B cell (primary cell): ENCODE measurements around the gene FCGBP. TPM values are rescaled to one million over a fixed set of nuclear protein-coding genes. Genes with fewer than 3 reads are reported as not detected.

Experiments used
- ATAC-seq: fragments of 200-7000 bp; cut with Tn5 transposase; one replicate; pipeline ENCODE4 v1.10.0; 2021; ENCODE audit warnings: low read depth, mild to moderate bottlenecking, moderate number of reproducible peaks, moderate library complexity
- CTCF ChIA-PET: fragments of 350-600 bp; sonication (Branson Sonifier 250); formaldehyde crosslinking; loops from one replicate; lab custom pipeline; 2021; ENCODE audit warnings: antibody characterized with exemption, inconsistent platforms; lab: Charles Lee
- POLR2A ChIA-PET: fragments of 350-600 bp; sonication (Branson Sonifier 250); formaldehyde crosslinking; loops from one replicate; lab custom pipeline; 2021; ENCODE audit warnings: antibody characterized with exemption; lab: Charles Lee
- DNase-seq: peaks from one replicate; pipeline ENCODE4 v3.0.0; 2013
- H2AFZ ChIP-seq: 2 replicates; pipeline ENCODE4 v1.6.1; 2012; ENCODE audit warnings: mild to moderate bottlenecking, low read depth, low read length; ENCODE audit not compliant: insufficient read depth, poor library complexity, severe bottlenecking
- H3K27ac ChIP-seq, 2 donors: 1 replicate in 1 of 2; 2 replicates in 1 of 2; pipeline ENCODE4 v1.5.1; 2012 to 2013; ENCODE audit warnings: low read length in 2 of 2, mild to moderate bottlenecking in 2 of 2, moderate library complexity in 1 of 2
- H3K27me3 ChIP-seq, 4 experiments: fragments of 200-600 bp in 1 of 4; sonication (generic) in 1 of 4; replicated peaks in 1 of 4; 1 replicate in 2 of 4; 2 replicates in 2 of 4; pipeline versions ENCODE4 v1.6.1 to v1.7.0; 2013 to 2016; ENCODE audit warnings: low read length in 3 of 4, mild to moderate bottlenecking in 2 of 4, mixed read lengths in 1 of 4, moderate library complexity in 1 of 4; ENCODE audit not compliant: insufficient read depth in 4 of 4, control insufficient read depth in 3 of 4; ENCODE audit errors: control extremely low read depth in 1 of 4
- H3K36me3 ChIP-seq, 2 experiments: replicated peaks in 1 of 2; 1 replicate in 1 of 2; 2 replicates in 1 of 2; pipeline versions ENCODE4 v1.6.1 to v1.7.1; 2013; ENCODE audit warnings: low read length in 1 of 2; ENCODE audit not compliant: insufficient read depth in 2 of 2, control insufficient read depth in 1 of 2; ENCODE audit errors: control extremely low read depth in 1 of 2, extremely low read depth in 1 of 2
- H3K4me1 ChIP-seq, 2 donors: fragments of 200-600 bp in 1 of 2; sonication (generic) in 1 of 2; 1 replicate in 1 of 2; 2 replicates in 1 of 2; pipeline versions ENCODE4 v1.5.1 to v1.6.1; 2013 to 2017; ENCODE audit warnings: low read length in 2 of 2; ENCODE audit not compliant: control insufficient read depth in 2 of 2, insufficient read depth in 2 of 2
- H3K4me2 ChIP-seq: replicated peaks from 2 replicates; pipeline ENCODE3; 2012; ENCODE audit warnings: mild to moderate bottlenecking, low read depth, low read length; ENCODE audit not compliant: poor library complexity, severe bottlenecking
- H3K4me3 ChIP-seq, 5 experiments: fragments of 200-600 bp in 1 of 5; sonication (generic) in 1 of 5; 1 replicate in 3 of 5; 2 replicates in 2 of 5; pipeline versions ENCODE4 v1.5.1 to v1.7.0; 2011 to 2016; ENCODE audit warnings: low read length in 4 of 5, mild to moderate bottlenecking in 4 of 5, low read depth in 2 of 5, control low read depth in 1 of 5, moderate library complexity in 1 of 5; ENCODE audit not compliant: insufficient read depth in 1 of 5; ENCODE audit errors: control extremely low read depth in 1 of 5, extremely low read depth in 1 of 5
- H3K79me2 ChIP-seq: fragments of 200-600 bp; sonication (generic); one replicate; pipeline ENCODE4 v1.6.0; 2016; ENCODE audit warnings: low read length; ENCODE audit not compliant: control insufficient read depth, insufficient read depth
- H3K9ac ChIP-seq: fragments of 200-600 bp; sonication (generic); 2 replicates; pipeline ENCODE4 v1.6.1; 2017; ENCODE audit warnings: mild to moderate bottlenecking, low read length, moderate library complexity
- H3K9me3 ChIP-seq, 3 donors: one replicate each; pipeline versions ENCODE4 v1.6.1 to v1.7.1; 2013; ENCODE audit warnings: low read length in 2 of 3; ENCODE audit not compliant: control insufficient read depth in 2 of 3, insufficient read depth in 1 of 3; ENCODE audit errors: control extremely low read depth in 1 of 3
- H4K20me1 ChIP-seq: 2 replicates; pipeline ENCODE4 v1.6.0; 2012; ENCODE audit warnings: mild to moderate bottlenecking, low read length; ENCODE audit not compliant: insufficient read depth, control insufficient read depth, poor library complexity, severe bottlenecking
- H3K27ac Mint-ChIP-seq: one replicate; pipeline ENCODE4 v1.8.0; 2021; ENCODE audit warnings: mixed read lengths
- H3K27me3 Mint-ChIP-seq: one replicate; pipeline ENCODE4 v1.8.0; 2021; ENCODE audit warnings: mixed read lengths
- H3K4me1 Mint-ChIP-seq: one replicate; pipeline ENCODE4 v1.8.0; 2021; ENCODE audit warnings: mixed read lengths
- H3K4me3 Mint-ChIP-seq: one replicate; pipeline ENCODE4 v1.8.0; 2021; ENCODE audit warnings: mixed read lengths
- H3K9me3 Mint-ChIP-seq: one replicate; pipeline ENCODE4 v1.8.0; 2022; ENCODE audit warnings: mixed read lengths; ENCODE audit not compliant: insufficient read depth
- CTCF ChIP-seq: fragments of 200-600 bp; IDR thresholded peaks from one replicate; pipeline ENCODE4 v1.8.0; 2022; ENCODE audit warnings: antibody characterized with exemption, mild to moderate bottlenecking
- EZH2 ChIP-seq: IDR thresholded peaks from 2 replicates; pipeline ENCODE4 v1.6.1; 2012; ENCODE audit warnings: borderline replicate concordance, low read depth, mild to moderate bottlenecking, moderate library complexity, low read length; ENCODE audit not compliant: insufficient read depth, poor library complexity, severe bottlenecking
- WGBS: methylation state at CpG from one replicate; pipeline ENCODE4 v1.1.5; 2013; ENCODE audit warnings: missing lambda C conversion rate; ENCODE audit not compliant: insufficient coverage; 5-methylcytosine and 5-hydroxymethylcytosine counted together
- intact Hi-C: fragments of 100-400 bp; cut with micrococcal nuclease; formaldehyde crosslinking; loops from one replicate; pipeline ENCODE4 v1.10.0; 2022
- polyA plus RNA-seq: library from polyadenylated mRNA; depleted of rRNA; stranded (reverse); fragments of >200 nt; gene quantifications from 2 replicates; pipeline ENCODE4 v1.2.3, GENCODE V29; 2012
- total RNA-seq, 2 donors: library from RNA; stranded (reverse); fragments of 120-200 nt in 1 of 2; gene quantifications; 1 replicate in 1 of 2; 2 replicates in 1 of 2; pipeline versions ENCODE4 v1.2.3 to v1.2.4, GENCODE V29; 2013 to 2022

Gene FCGBP
- total and polyA plus RNA-seq, 2 donors (not counting 1 experiment from before 2014, with no cell fraction given), result 5.7 to 22.9 TPM

- Histone ChIP-seq H4K20me1 (peaks cover 14% of the 10 kb centered on the region), H3K9me3 (no peaks in the 10 kb centered on the region), H3K27ac (peak overlapping the region; percentile 87 to 95), H2AFZ (peak overlapping the region; percentile 95), H3K79me2 (peaks cover 32% of the 10 kb centered on the region), H3K4me2 (peak overlapping the region; percentile 88), H3K27me3 (no peaks in the 10 kb centered on the region), H3K36me3 (peaks cover 0 to 30% of the 10 kb centered on the region in 2 experiments), H3K9ac (peak overlapping the region; percentile 98), H3K4me3 (peak overlapping the region; percentile 66 to 96 (median 89)), H3K4me1 (peaks cover 23 to 25% of the 10 kb centered on the region in 2 donors)
- no peak for TF ChIP-seq CTCF
- no peak for TF ChIP-seq EZH2
- Mint-ChIP-seq H3K4me3 (peak overlapping the region; percentile 92), H3K27me3 (no peaks in the 10 kb centered on the region), H3K4me1 (peaks cover 48% of the 10 kb centered on the region), H3K9me3 (no peaks in the 10 kb centered on the region), H3K27ac (peak overlapping the region; percentile 94)
- ATAC-seq (peak; percentile 11), DNase-seq (no peak)
- ChIA-PET CTCF (interaction anchor here (0.6 to 4.3 kb wide), 39 partner anchors 8 to 419 kb away, joined by 3 to 77 read pairs (median 7); partner anchors contain the start of genes DYRK1B, FBL, FCGBP and ZNF546), POLR2A (interaction anchor here (0.6 to 2.2 kb wide), 10 partner anchors 10 to 783 kb away, joined by 3 to 29 read pairs (median 10); partner anchors contain the start of genes DYRK1B and ZNF546)
- 2% methylated on average over 11 of the region's 11 CpGs for WGBS
- intact Hi-C loops, result loop anchor here (1.0 to 5.0 kb wide), 6 partner anchors 17 to 580 kb away; partner anchors contain the start of genes MED29 and PAF1
These were observed 35.9 kb upstream of the FCGBP start for GRCh38 chr19:39970425-39970674.

GRCh38 chr19:39969681-39970424, 35.4 kb upstream of the FCGBP start:
- WGBS, result 71% methylated on average over 6 of the region's 13 CpGs
- Histone ChIP-seq H3K4me1 (peaks cover 23 to 25% of the 10 kb centered on the region in 2 donors), H3K9ac (peak overlapping the region; percentile 98), H3K79me2 (peaks cover 32% of the 10 kb centered on the region), H3K4me2 (peak overlapping the region; percentile 88), H3K9me3 (no peaks in the 10 kb centered on the region), H2AFZ (peak overlapping the region; percentile 95), H3K4me3 (peak overlapping the region; percentile 66 to 96 (median 89)), H4K20me1 (peaks cover 14% of the 10 kb centered on the region), H3K27me3 (no peaks in the 10 kb centered on the region), H3K36me3 (peaks cover 0 to 26% of the 10 kb centered on the region in 2 experiments), H3K27ac (peak overlapping the region; percentile 87 to 95)
- Mint-ChIP-seq H3K9me3 (no peaks in the 10 kb centered on the region), H3K4me1 (peaks cover 48% of the 10 kb centered on the region), H3K4me3 (peak overlapping the region; percentile 92), H3K27me3 (no peaks in the 10 kb centered on the region), H3K27ac (peak overlapping the region; percentile 94)
- intact Hi-C loops, result loop anchor here (1.0 to 5.0 kb wide), 6 partner anchors 17 to 579 kb away; partner anchors contain the start of genes MED29 and PAF1
- DNase-seq (no peak), ATAC-seq (no peak)
- ChIA-PET CTCF (interaction anchor here (0.6 to 4.3 kb wide), 41 partner anchors 8 to 458 kb away, joined by 3 to 77 read pairs (median 7); partner anchors contain the start of genes DYRK1B, FBL, FCGBP and ZNF546), POLR2A (interaction anchor here (0.5 to 2.2 kb wide), 11 partner anchors 10 to 177 kb away, joined by 3 to 29 read pairs (median 6); partner anchors contain the start of gene ZNF546)
- TF ChIP-seq CTCF, result no peak
- TF ChIP-seq EZH2, result no peak
